HFF-Myc (cell line): Measurements from ENCODE around the gene BMP2K.

ENCODE experiments used
- DNase-seq: peaks from one replicate; pipeline ENCODE4 v3.0.0-alpha.2; 2011; ENCODE audit warnings: low read depth; ENCODE audit errors: extremely low read depth
- H3K4me3 ChIP-seq: replicated peaks from 2 replicates; pipeline ENCODE4 v1.5.1; 2011; ENCODE audit warnings: low read depth, mild to moderate bottlenecking, control low read depth, low read length
- CTCF ChIP-seq: IDR thresholded peaks from 2 replicates; pipeline ENCODE4 v1.5.1; 2012; ENCODE audit warnings: mild to moderate bottlenecking, low read depth, low read length, control low read depth; ENCODE audit errors: missing control alignments

Gene BMP2K

GRCh38 chr4:78951862-78952472 is 175.8 kb downstream of the BMP2K start:
- no peak overlapping the region for H3K4me3 ChIP-seq
- no peak for DNase-seq
- TF ChIP-seq CTCF, result peak; percentile 58

GRCh38 chr4:78953231-78953630 is 177.1 kb downstream of the BMP2K start:
- DNase-seq, result no peak
- H3K4me3 ChIP-seq, result no peak overlapping the region
- TF ChIP-seq CTCF, result no peak

GRCh38 chr4:78953769-78954666 is 177.9 kb downstream of the BMP2K start:
- DNase-seq, result no peak
- peak; percentile 44 for TF ChIP-seq CTCF

GRCh38 chr4:78956975-78957374 is 180.8 kb downstream of the BMP2K start:
- TF ChIP-seq CTCF, result no peak
- no peak overlapping the region for H3K4me3 ChIP-seq
- DNase-seq, result no peak

More at GRCh38 chr4:78953769-78954666, 177.9 kb downstream of the BMP2K start:
- H3K4me3 ChIP-seq, result no peak overlapping the region

- DNase-seq, result no peak
- TF ChIP-seq CTCF, result no peak
- no peak overlapping the region for H3K4me3 ChIP-seq
Measured at GRCh38 chr4:78960926-78961325, 184.8 kb downstream of the BMP2K start.
